ENCODE results near the gene GPC4.

- TF ChIP-seq POLR2A (IDR thresholded peaks at IDR 0.05) (no peak), POLR2AphosphoS5 (IDR thresholded peaks at IDR 0.05) (no peak)
Measured at GRCh38 chrX:133399411-133399810, 15.9 kb downstream of the GPC4 start.

All from prostate gland (tissue), 1 donor.